AG20443 (cell line): ENCODE data around the gene CDK14.
"Not testable (repeated sequence)": the region's sequence is repeated elsewhere in the genome, so short reads cannot be mapped to it uniquely, and the experiment has no call there.

Experiments used
- DNase-seq: peaks from one replicate; pipeline ENCODE4 v3.0.0; 2012; ENCODE audit warnings: low spot score, mixed read lengths

Gene CDK14

GRCh38 chr7:90720984-90721760 is 125.1 kb downstream of the CDK14 start:
- DNase-seq, result peak; percentile 65

- no peak for DNase-seq
These were observed 125.8 kb downstream of the CDK14 start for GRCh38 chr7:90721869-90722431.

GRCh38 chr7:90723233-90723632 is 127.1 kb downstream of the CDK14 start:
- DNase-seq, result no peak

GRCh38 chr7:90723866-90724265 is 127.7 kb downstream of the CDK14 start:
- DNase-seq, result no peak

GRCh38 chr7:90726120-90726519 is 130.0 kb downstream of the CDK14 start:
- peak; percentile 18 for DNase-seq

GRCh38 chr7:90726623-90727022 is 130.5 kb downstream of the CDK14 start:
- DNase-seq, result peak; percentile 8

- no peak for DNase-seq
These were observed 131.3 kb downstream of the CDK14 start for GRCh38 chr7:90727412-90727811.

GRCh38 chr7:90728568-90728967 is 132.4 kb downstream of the CDK14 start:
- DNase-seq, result no peak

GRCh38 chr7:90735611-90736280 is 139.6 kb downstream of the CDK14 start:
- not testable (repeated sequence) for DNase-seq

GRCh38 chr7:90736316-90736715 is 140.2 kb downstream of the CDK14 start:
- DNase-seq, result no peak

- DNase-seq, result no peak
These were observed 141.1 kb downstream of the CDK14 start for GRCh38 chr7:90736968-90737939.

- DNase-seq, result no peak
These were observed 142.1 kb downstream of the CDK14 start for GRCh38 chr7:90738249-90738648.

- DNase-seq, result no peak
These were observed 143.6 kb downstream of the CDK14 start for GRCh38 chr7:90739716-90740115.

GRCh38 chr7:90740386-90740785 is 144.3 kb downstream of the CDK14 start:
- DNase-seq, result no peak

GRCh38 chr7:90743626-90744025 is 147.5 kb downstream of the CDK14 start:
- DNase-seq, result no peak

- DNase-seq, result no peak
These were observed 151.4 kb downstream of the CDK14 start for GRCh38 chr7:90747516-90747915.

- no peak for DNase-seq
These were observed 153.1 kb downstream of the CDK14 start for GRCh38 chr7:90749262-90749661.

GRCh38 chr7:90749774-90750173 is 153.7 kb downstream of the CDK14 start:
- DNase-seq, result no peak

- DNase-seq, result no peak
These were observed 155.5 kb downstream of the CDK14 start for GRCh38 chr7:90751595-90751994.

GRCh38 chr7:90752051-90752450 is 155.9 kb downstream of the CDK14 start:
- no peak for DNase-seq

- no peak for DNase-seq
These were observed 158.9 kb downstream of the CDK14 start for GRCh38 chr7:90755041-90755440.

GRCh38 chr7:90756366-90756765 is 160.2 kb downstream of the CDK14 start:
- DNase-seq, result no peak
